Stimulated activated CD8-positive, alpha-beta memory T cell treated with anti-CD3 and anti-CD28 coated beads, Interleukin-15, amount 100 ng/mL, for 4 hours (primary cell): ENCODE results near the gene PHACTR1.
"Not testable (repeated sequence)": the region's sequence is repeated elsewhere in the genome, so short reads cannot be mapped to it uniquely, and the experiment has no call there.

ENCODE experiments used
- DNase-seq, 2 donors: peaks; one replicate each; pipeline ENCODE4 v3.0.0-alpha.2; 2020; ENCODE audit warnings: low read depth in 2 of 2

PHACTR1 gene

GRCh38 chr6:13239530-13240455 is 523.2 kb downstream of the PHACTR1 start:
- DNase-seq: no peak

DNA sequence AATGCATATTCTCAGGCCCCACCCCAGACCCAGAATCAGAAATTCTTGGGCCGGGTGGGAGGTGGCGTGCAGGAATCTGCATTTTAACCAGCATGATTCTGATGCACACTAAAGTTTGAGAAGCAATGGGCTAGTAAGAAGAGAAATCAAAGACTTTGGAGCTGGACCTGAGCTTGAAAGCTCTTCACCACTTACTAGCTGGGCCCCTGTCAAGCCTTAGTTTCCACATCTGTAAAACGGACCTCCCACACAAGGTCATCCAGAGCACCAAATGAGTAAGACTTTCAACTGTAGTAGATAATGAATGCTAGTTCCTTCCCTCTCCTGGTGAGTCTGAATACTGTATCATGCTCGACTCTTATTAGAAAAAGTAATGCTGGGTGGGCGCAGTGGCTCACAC is 524.8 kb downstream of the PHACTR1 start:
- DNase-seq: no peak

DNA sequence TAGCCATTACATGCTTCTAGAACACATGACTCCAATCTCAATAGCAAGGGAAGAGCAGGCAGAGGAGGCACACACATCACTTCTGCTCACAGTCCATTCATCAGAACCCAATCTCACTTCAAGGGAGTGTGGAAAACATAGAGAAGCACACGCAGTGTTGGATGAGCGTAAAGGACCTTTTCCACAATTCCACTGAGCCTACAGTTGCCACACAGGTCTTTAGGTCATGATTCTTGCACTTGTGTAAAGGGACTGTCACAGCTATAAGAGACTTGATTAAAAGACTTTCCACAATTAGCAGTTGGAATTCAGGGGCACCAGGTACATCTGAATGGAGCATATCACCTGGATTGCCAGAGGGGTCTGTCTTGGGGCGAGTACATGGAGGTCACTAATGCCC is 525.6 kb downstream of the PHACTR1 start:
- no peak for DNase-seq

DNA sequence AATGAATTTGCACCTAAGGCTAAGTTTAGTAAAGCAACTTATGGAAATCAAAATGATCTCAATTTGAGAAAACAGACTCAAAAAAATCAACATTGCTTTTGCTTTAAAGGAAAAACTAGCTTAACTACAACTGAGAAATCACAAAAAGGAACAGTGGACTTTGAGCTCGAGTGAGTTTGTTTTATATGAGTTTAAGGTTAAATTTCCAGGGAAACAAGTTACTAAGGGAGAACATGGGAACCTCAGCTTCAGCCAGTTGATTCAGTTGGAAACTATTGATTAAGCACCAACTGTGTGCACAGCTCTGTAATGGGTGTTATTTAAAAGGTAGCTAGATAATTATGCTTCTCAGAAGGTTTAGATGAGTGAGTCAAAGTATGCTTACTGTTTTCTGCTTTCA is 526.0 kb downstream of the PHACTR1 start:
- DNase-seq: no peak

DNA sequence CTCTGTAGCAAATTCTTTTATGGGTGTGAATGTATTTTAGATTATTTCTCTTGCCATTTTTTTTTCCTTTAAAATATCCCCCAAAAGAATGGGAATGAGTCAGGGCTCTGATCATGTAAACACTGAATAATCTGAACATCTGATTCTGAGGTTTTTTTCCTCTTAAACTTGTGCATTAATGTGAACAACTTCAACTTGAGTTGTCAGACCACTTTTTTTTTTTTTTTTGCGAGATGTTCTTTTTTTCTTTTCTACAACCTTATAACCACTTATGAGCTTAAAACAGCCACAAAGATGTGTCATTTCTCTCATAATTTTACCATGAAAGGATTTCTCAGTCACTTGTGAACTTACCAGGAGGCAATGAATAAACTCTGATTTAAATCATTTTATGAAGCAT is 526.5 kb downstream of the PHACTR1 start:
- DNase-seq: no peak

- DNase-seq: not testable (repeated sequence)
These were observed 527.2 kb downstream of the PHACTR1 start for GRCh38 chr6:13243745-13244144.

GRCh38 chr6:13247627-13248026 is 531.1 kb downstream of the PHACTR1 start:
- DNase-seq: no peak

DNA sequence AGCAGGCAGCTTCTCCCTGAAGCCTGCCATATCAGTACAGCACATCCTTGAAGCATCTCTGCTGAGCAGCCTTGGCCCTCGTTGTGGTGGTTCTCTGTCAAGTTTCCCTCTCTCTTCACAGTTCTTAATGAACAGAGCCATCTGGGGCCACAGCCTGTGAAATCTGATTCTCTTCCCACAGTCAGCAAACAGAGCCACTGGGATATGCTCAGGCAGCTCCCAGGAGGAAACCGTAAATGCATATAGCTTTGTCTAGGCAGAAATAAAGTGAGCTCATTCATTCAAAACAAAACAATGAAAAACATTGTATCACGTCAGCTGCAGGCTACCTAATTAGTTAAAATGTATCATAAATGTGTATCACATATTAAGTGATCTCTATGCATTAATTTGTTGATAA is 531.5 kb downstream of the PHACTR1 start:
- no peak for DNase-seq

- no peak for DNase-seq
These were observed 532.0 kb downstream of the PHACTR1 start for GRCh38 chr6:13248584-13248985.

DNA sequence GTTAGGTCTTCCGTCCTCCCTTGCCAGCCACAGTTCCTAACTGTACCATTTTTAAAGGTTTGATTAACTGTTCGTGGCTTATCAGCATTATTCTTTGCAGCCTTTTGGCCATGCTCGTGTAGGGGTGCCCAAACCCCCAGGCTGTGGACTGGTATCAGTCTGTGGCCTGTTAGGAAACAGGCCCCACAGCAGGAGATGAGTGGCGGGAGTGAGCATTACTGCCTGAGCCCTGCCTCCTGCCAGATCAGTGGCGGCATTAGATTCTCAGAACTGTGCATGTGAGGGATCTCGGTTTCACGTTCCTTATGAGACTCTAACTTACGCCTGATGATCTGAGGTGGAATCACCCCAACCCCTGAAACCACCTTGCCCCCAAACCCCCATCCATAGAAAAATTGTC is 532.4 kb downstream of the PHACTR1 start:
- DNase-seq: no peak

DNA sequence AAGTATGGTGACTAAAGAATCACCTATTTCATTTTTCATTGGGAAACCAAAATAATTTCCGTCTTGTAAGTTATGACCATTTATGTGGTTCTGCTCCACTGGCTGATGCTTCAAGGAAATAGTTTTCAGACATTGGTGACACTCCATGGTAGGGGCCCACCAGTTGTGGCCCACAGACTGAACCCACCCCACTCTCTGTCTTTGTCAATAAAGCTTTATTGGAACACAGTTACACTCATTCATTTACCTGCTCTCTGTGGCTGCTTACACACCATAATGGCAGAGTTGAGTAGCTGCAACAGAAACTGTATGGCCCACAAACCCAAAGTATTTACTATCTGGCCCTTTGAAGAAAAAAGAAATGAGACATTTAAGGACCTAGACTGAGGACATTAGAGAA is 533.2 kb downstream of the PHACTR1 start:
- no peak for DNase-seq

GRCh38 chr6:13250703-13251102 is 534.1 kb downstream of the PHACTR1 start:
- no peak for DNase-seq

DNA sequence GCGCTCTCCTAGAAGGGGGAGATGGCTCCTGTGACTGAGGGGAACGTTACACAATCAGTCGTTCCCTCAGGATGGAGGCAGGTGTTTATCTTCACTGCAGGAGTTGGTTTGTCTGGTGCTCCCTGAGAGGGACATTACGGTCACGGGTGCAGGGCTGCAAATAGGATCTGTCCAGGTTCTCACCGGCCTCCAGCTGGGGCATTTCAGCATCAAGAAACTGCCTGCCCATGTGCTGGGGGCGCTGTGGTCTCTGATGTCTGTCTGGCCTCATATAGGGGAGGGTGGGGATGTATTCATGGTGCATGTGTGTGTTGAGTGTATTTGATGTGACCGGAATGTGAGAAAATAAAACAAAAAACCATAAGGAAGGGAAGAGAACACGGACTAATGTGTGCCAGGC is 534.7 kb downstream of the PHACTR1 start:
- DNase-seq: no peak

- DNase-seq: no peak
These were observed 536.2 kb downstream of the PHACTR1 start for GRCh38 chr6:13252790-13253189.

GRCh38 chr6:13253272-13253671 is 536.7 kb downstream of the PHACTR1 start:
- DNase-seq: no peak

DNA sequence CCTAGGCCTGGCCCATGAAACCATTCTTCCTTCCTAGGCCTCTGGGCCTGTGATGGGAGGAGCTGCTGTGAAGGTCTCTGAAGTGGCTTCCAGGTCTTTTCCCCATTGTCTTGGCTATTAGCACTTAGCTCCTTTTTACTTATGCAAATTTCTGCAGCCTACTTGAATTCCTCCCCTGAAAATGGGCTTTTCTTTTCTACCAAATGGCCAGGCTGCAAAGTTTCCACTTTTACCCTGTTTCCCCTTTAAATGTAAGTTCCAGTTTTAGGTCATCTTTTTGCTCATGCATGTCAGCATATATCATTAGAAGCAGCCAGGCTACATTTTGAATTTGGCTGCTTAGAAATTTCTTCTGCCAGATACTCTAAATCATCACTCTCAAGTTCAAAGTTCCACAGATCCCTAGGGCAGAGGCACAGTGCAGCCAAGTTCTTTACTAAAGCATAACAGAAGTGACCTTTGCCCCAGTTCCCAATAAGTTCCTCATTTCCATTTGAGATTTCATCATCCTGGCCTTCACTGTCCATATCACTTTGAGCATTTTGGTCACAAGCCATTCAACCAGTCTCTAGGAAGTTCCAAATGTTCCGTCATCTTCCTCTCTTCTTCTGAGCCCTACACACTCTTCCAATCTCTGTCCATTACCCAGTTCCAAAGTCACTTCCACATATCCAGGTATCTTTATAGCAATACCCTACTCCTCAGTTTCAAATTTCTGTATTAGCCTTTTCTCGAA is 539.9 kb downstream of the PHACTR1 start:
- no peak for DNase-seq

DNA sequence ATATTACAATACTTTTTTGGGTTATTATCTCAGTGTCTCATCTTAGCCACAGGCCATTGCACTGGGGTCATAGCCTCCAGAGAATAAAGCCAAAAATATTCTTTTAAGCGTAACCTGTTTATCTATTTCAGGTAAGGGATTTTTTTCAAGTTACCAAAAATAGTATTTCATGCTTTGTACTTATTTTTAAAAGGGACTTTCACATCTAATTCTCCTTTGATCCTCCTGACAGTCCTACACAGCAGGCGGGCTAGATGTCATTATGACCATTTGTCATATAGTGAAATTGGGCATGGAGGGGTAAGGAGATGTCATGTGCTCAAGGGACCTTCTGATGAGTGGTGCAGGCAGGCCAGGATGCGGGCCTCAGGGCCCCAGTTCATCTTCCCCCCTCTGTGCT is 542.8 kb downstream of the PHACTR1 start:
- no peak for DNase-seq

DNA sequence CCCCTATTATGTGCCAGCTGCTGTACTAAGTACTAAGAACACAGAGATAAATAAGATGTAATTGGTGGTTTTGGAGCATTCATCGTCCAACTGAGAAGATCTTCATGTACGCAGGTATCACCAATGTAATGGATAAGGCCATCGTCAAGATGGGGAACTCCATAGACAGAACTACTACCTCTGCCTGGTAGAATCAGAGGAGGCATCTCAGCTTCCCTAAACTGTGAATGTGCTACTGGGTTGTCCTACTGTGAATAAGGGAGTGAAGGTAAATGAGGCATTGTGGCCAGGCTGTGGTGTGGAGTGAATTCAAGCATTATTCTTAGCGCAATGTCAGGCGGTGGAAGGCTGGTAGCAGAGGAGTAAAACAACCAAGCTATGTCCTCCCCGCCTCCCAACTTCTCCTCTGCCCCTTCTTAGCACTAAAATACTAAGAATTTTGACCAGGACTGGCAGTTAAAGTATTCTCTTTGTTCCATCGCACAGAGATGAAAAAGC is 543.6 kb downstream of the PHACTR1 start:
- DNase-seq: no peak

DNA sequence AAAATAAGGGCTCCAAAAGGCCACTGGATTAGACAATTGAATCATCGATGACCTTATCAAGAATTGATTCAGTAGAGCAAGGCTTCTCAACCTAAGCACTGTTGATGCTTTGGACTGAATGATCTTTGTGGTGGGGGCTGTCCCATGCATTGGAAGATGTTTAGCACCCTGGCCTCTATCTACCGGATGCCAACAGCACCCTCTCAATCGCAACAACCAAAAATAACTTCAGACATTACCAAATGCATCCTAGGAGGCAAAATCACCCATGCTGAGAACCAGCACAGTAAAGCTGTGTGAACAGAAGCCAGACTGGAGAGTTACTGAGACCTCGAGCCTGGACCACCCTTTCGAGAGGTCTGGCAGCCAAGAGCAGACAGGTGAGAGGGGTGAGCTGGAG is 544.3 kb downstream of the PHACTR1 start:
- no peak for DNase-seq

DNA sequence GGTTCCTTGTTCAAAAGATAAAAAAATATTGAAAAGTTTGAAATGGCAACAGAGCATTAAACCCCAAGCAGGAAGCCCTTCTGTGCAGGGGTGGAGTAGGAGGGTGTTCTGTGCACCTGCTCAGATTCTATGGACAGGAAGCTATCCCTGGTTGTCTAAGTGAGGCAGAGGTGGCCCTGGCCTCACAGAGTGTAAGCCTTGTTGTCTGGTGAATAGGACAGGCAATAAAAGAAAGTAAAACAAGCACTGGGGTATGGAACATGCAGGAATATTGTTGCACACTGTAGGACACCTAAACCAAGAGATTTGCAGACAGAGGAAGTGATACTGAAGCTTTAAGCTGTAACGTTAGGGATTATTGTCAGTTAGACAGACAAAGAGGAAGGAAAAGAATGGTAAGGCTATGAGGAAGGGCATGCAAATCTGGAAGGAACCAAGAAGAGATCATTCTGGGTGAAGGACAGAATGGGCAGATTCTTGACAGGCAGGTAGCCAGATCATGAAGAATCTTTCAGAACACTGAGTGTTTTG is 545.0 kb downstream of the PHACTR1 start:
- DNase-seq: no peak

DNA sequence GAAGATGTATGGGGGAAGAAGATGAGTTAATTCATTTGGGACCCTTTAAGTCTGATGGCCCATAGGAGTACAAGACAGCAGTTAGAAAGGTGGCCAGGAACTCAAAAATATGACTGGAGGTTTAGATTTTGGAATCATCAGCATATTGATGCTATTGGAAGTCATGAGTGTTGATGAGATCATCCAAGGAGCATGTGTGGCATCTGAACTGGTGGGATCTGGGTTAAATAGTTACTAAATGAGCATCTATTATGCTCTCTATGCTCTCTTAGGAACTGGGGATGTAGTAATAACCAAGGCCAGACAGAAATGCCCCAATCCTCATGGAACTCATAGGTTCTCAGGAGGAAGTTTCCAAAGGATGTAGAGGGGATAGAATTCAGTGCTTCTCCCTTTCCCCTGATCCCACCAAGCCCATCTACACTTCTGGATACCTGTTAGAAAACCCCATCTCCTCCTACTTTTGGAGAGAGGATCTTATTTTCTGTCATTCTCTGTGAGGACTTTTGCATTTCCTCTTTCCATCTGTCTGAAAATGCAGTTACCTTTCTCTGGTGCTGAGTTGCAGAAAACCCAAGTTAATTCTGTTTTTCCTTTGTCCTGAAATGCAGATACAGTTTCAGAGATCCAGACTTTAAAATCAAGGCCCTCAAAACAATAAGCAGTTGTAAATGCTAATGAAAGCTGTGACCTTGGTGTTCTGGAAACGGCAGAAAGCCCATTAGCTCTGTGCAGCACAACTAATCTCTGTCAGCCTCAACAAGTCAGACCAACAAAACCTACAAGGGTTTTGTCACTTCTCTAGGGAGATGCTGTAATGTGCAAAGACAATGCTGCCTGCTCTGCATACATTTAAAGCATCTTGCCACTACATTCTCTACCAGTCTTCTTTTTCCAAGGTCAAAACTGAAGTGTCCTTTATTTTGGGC is 546.0 kb downstream of the PHACTR1 start:
- no peak for DNase-seq

GRCh38 chr6:13263669-13264068 is 547.1 kb downstream of the PHACTR1 start:
- no peak for DNase-seq
